PC-9 (cell line): ENCODE results near the gene MPPE1.

ENCODE experiments used
- CTCF ChIP-seq: fragments of 200-600 bp; sonication (generic); conservative IDR thresholded peaks from 2 replicates; pipeline ENCODE4 v1.6.1; 2017; ENCODE audit warnings: mixed run types, antibody characterized with exemption, mild to moderate bottlenecking, moderate library complexity
- EZH2 ChIP-seq: fragments of 200-600 bp; sonication (generic); IDR thresholded peaks from 2 replicates; pipeline ENCODE4 v1.8.0; 2017; ENCODE audit warnings: antibody characterized with exemption, low read depth

- TF ChIP-seq CTCF (no peak), EZH2 (no peak)
Measured at GRCh38 chr18:11850821-11851145, 57.3 kb downstream of the MPPE1 start.
